OCI-LY3 (cell line): ENCODE data around the gene PTPRD.

ENCODE experiments used
- CTCF ChIP-seq: fragments of 200-600, 300-600 bp; sonication (generic); IDR thresholded peaks from 2 replicates; pipeline ENCODE4 v1.5.1; 2014; ENCODE audit warnings: antibody characterized with exemption, low read length, low read depth
- EZH2phosphoT487 ChIP-seq: fragments of 200-600 bp; shearing (Covaris generic); IDR thresholded peaks from 2 replicates; pipeline ENCODE4 v1.6.1; 2018; ENCODE audit warnings: antibody characterized with exemption, mixed run types, low read depth

GRCh38 chr9:10036095-10036494, 576.7 kb downstream of the PTPRD start:
- TF ChIP-seq CTCF, result no peak
- TF ChIP-seq EZH2phosphoT487, result no peak
